GM23248 (cell line): ENCODE results near the gene UVRAG. TPM values are rescaled to one million over a fixed set of nuclear protein-coding genes. Genes with fewer than 3 reads are reported as not detected.

Source experiments
- DNase-seq: peaks from one replicate; pipeline ENCODE4 v3.0.0-alpha.2; 2015
- H2AFZ ChIP-seq: fragments of 200-600 bp; sonication (generic); 2 replicates; pipeline ENCODE4 v1.6.1; 2016; ENCODE audit warnings: antibody characterized with exemption
- H3F3A ChIP-seq: fragments of 200-600 bp; sonication (generic); 2 replicates; pipeline ENCODE4 v1.6.1; 2016; ENCODE audit warnings: mild to moderate bottlenecking, antibody characterized with exemption, mixed run types; ENCODE audit not compliant: insufficient read depth
- H3K27ac ChIP-seq: fragments of 200-600 bp; sonication (generic); 2 replicates; pipeline ENCODE4 v1.5.1; 2016; ENCODE audit warnings: mild to moderate bottlenecking
- H3K27me3 ChIP-seq: fragments of 200-600 bp; sonication (generic); replicated peaks from 2 replicates; pipeline ENCODE4 v1.6.1; 2016; ENCODE audit warnings: mild to moderate bottlenecking; ENCODE audit not compliant: insufficient read depth
- H3K36me3 ChIP-seq: fragments of 200-600 bp; sonication (generic); 2 replicates; pipeline ENCODE4 v1.6.1; 2016; ENCODE audit warnings: low read depth, mild to moderate bottlenecking
- H3K4me1 ChIP-seq: fragments of 200-600 bp; sonication (generic); 2 replicates; pipeline ENCODE4 v1.6.1; 2016; ENCODE audit warnings: mild to moderate bottlenecking; ENCODE audit not compliant: insufficient read depth
- H3K4me2 ChIP-seq: fragments of 200-600 bp; sonication (generic); one replicate; pipeline ENCODE4 v1.6.1; 2016; ENCODE audit warnings: mild to moderate bottlenecking; ENCODE audit not compliant: unreplicated experiment
- H3K4me3 ChIP-seq: fragments of 200-600 bp; sonication (generic); 2 replicates; pipeline ENCODE4 v1.5.1; 2016; ENCODE audit warnings: mild to moderate bottlenecking
- H3K79me2 ChIP-seq: fragments of 200-600 bp; sonication (generic); 2 replicates; pipeline ENCODE4 v1.6.1; 2016; ENCODE audit warnings: mild to moderate bottlenecking; ENCODE audit not compliant: insufficient read depth
- H3K9ac ChIP-seq: fragments of 200-600 bp; sonication (generic); 2 replicates; pipeline ENCODE4 v1.6.1; 2016; ENCODE audit warnings: mild to moderate bottlenecking
- H3K9me2 ChIP-seq: fragments of 200-600 bp; sonication (generic); 2 replicates; pipeline ENCODE4 v1.6.1; 2016; ENCODE audit warnings: mixed run types, mild to moderate bottlenecking, moderate library complexity; ENCODE audit not compliant: insufficient read depth
- H3K9me3 ChIP-seq: fragments of 200-600 bp; sonication (generic); one replicate; pipeline ENCODE4 v1.6.1; 2017; ENCODE audit warnings: low read depth
- H4K20me1 ChIP-seq: fragments of 200-600 bp; sonication (generic); 2 replicates; pipeline ENCODE4 v1.6.0; 2016; ENCODE audit not compliant: insufficient read depth
- EZH2 ChIP-seq: fragments of 200-600 bp; sonication (generic); IDR thresholded peaks from 2 replicates; pipeline ENCODE4 v1.6.1; 2018; ENCODE audit warnings: antibody characterized with exemption, mild to moderate bottlenecking; ENCODE audit not compliant: insufficient read depth, poor library complexity, severe bottlenecking
- EZH2phosphoT487 ChIP-seq: fragments of 200-600 bp; sonication (generic); IDR thresholded peaks from 2 replicates; pipeline ENCODE4 v1.6.1; 2018; ENCODE audit warnings: antibody characterized with exemption, moderate library complexity, mild to moderate bottlenecking, low read depth; ENCODE audit not compliant: insufficient read depth
- WGBS, 2 experiments: methylation state at CpG; one replicate each; pipeline ENCODE4 v1.1.6; 2015 to 2017; ENCODE audit warnings: low lambda C conversion rate in 2 of 2, low coverage in 1 of 2; ENCODE audit errors: missing lambda C conversion rate in 2 of 2; 5-methylcytosine and 5-hydroxymethylcytosine counted together
- in situ Hi-C: fragments of 300-500 bp; cut with MboI; formaldehyde crosslinking; loops from 2 replicates; pipeline ENCODE4 v1.15.0; 2020
- polyA plus RNA-seq: library from polyadenylated mRNA; unstranded; fragments of >200 nt; fragmentation: Nextera tagmentation; extraction: Ambion mirVana; gene quantifications from 2 replicates; pipeline ENCODE4 v1.2.1, GENCODE V29; 2016
- total RNA-seq: library from RNA; depleted of rRNA; stranded (reverse); fragments of >200 nt; shearing (Covaris generic); gene quantifications from 2 replicates; pipeline ENCODE4 v1.2.3, GENCODE V29; 2014

UVRAG gene
- total and polyA plus RNA-seq, 2 experiments from 2014 or later = 9.9 to 11.0 TPM

GRCh38 chr11:75822541-75822940, 7.5 kb downstream of the UVRAG start:
- no peaks in the 10 kb centered on the region for H4K20me1 ChIP-seq
- TF ChIP-seq EZH2phosphoT487 (no peak), EZH2 (no peak)
- H3K4me1 ChIP-seq = peaks cover 26% of the 10 kb centered on the region
- DNase-seq = no peak
- no peak overlapping the region for H2AFZ ChIP-seq
- no peaks in the 10 kb centered on the region for H3K27me3 ChIP-seq
- WGBS, 2 experiments = 74 to 84% methylated on average over 3 of the region's 3 CpGs
- no peaks in the 10 kb centered on the region for H3K9me2 ChIP-seq
- no peaks in the 10 kb centered on the region for H3K9me3 ChIP-seq
- H3K36me3 ChIP-seq = no peaks in the 10 kb centered on the region
- H3K79me2 ChIP-seq = peaks cover 92% of the 10 kb centered on the region
- H3K4me2 ChIP-seq = no peak overlapping the region
- no peak overlapping the region for H3K9ac ChIP-seq
- H3F3A ChIP-seq = no peaks in the 10 kb centered on the region; the same call in 1 of the 2 replicates
- H3K4me3 ChIP-seq = no peak overlapping the region
- no peak overlapping the region for H3K27ac ChIP-seq
- in situ Hi-C loops = no loop called here

DNA sequence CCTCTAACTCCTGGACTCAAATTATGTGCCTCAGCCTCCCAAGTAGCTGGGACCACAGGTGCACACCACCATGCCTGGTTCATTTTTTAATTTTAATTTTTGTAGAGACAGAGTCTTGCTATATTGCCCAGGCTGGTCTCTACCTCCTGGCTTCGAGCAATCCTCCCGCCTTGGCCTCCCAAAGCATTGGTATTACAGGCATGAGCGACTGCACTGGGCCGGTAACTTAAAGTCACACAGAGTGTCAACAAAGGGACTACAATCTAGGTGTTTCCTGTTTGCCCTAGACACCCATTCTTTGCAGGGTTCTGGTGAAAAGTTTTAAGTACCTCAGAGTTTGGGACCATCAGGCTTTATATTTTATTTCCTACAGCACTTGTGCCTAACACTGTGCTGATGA, 8.4 kb downstream of the UVRAG start:
- 92 to 93% methylated on average over 4 of the region's 4 CpGs for WGBS, 2 experiments
- no peak overlapping the region for H3K4me2 ChIP-seq
- no peak for DNase-seq

DNA sequence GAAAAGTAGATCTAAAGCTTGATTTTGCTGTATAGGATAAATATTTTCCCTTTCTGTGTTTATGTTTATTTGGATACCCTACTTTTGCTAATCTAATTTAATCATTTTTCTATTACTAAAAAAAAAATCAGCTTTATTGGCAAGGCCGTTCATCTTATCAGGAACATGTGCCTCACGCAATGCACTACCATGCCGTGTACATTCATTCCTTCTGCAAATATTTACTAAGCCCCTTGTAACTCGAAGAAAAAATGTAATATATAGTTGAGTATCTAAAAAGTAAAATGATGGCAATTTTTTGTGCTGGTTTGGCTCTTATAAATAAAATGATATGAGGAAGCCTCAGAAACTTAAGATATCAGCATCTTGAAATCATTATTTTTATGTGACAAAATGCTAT, 8.9 kb downstream of the UVRAG start:
- H4K20me1 ChIP-seq = no peaks in the 10 kb centered on the region

More for the DNA sequence above, 8.4 kb downstream of the UVRAG start:
- H4K20me1 ChIP-seq = no peaks in the 10 kb centered on the region
- no peaks in the 10 kb centered on the region for H3K9me2 ChIP-seq
- H3K27me3 ChIP-seq = no peaks in the 10 kb centered on the region
- H3K27ac ChIP-seq = no peak overlapping the region
- H2AFZ ChIP-seq = no peak overlapping the region
- H3K36me3 ChIP-seq = no peaks in the 10 kb centered on the region
- TF ChIP-seq EZH2 (no peak), EZH2phosphoT487 (no peak)
- peaks cover 31% of the 10 kb centered on the region for H3K4me1 ChIP-seq
- in situ Hi-C loops = no loop called here
- H3K9me3 ChIP-seq = no peaks in the 10 kb centered on the region
- no peak overlapping the region for H3K9ac ChIP-seq
- H3F3A ChIP-seq = no peaks in the 10 kb centered on the region; the same call in 1 of the 2 replicates
- no peak overlapping the region for H3K4me3 ChIP-seq
- H3K79me2 ChIP-seq = peaks cover 92% of the 10 kb centered on the region

DNA sequence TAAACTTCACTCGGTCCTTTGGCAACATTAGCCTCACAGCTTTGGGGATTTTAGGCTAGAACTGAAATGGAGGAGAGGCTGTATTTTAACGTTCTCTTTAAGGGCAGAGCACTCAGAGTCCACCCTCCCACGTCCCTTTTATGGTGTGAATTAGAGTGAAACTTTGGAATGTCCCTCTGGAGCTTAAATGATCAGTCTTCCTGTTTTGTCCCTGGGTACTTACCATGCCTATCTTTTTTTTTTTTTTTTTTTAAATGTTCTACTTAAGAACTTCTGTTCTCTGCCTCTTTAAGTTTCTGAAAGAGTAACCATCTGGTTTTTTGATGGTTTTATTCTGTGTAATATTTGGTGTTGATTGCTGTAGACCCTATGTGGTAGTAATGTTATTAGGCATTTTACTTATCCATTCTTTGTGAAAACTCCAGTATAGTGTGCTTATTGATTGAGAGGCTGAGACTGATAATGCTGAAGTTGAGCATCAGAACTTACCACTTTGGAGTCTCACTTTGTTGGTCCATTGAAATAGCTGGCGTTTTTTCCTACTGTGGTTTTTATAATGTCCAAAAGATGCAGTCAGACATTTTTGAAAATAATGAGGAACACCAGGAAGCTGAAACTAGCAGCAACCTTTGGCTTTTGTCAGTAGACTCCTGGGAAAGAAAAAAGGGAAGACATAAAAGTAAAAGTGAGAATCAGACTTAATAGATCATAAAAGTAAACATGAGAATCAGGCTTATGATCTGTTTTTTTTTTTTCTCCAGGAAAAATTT, 11.6 kb downstream of the UVRAG start:
- peaks cover 92% of the 10 kb centered on the region for H3K79me2 ChIP-seq
- TF ChIP-seq EZH2 (no peak), EZH2phosphoT487 (no peak)

More for the DNA sequence above, 8.9 kb downstream of the UVRAG start:
- no peaks in the 10 kb centered on the region for H3K27me3 ChIP-seq
- H3K27ac ChIP-seq = no peak overlapping the region
- 0 out of 2 replicates have a peak overlapping the region, but pooled peaks have one; percentile 19 for H3K4me3 ChIP-seq
- H2AFZ ChIP-seq = no peak overlapping the region
- H3K9me3 ChIP-seq = no peaks in the 10 kb centered on the region
- DNase-seq = peak; percentile 18
- H3F3A ChIP-seq = no peaks in the 10 kb centered on the region; the same call in 1 of the 2 replicates
- H3K4me2 ChIP-seq = peak overlapping the region; percentile 4
- H3K4me1 ChIP-seq = peaks cover 31% of the 10 kb centered on the region
- no peak overlapping the region for H3K9ac ChIP-seq
- in situ Hi-C loops = no loop called here
- peaks cover 90% of the 10 kb centered on the region for H3K79me2 ChIP-seq
- WGBS, 2 experiments = 30 to 32% methylated on average over 4 of the region's 4 CpGs
- no peaks in the 10 kb centered on the region for H3K9me2 ChIP-seq
- TF ChIP-seq EZH2phosphoT487 (no peak), EZH2 (no peak)
- H3K36me3 ChIP-seq = no peaks in the 10 kb centered on the region

More for the DNA sequence above, 11.6 kb downstream of the UVRAG start:
- DNase-seq = peak; percentile 62
- no peaks in the 10 kb centered on the region for H3K27me3 ChIP-seq
- H3K27ac ChIP-seq = peak overlapping the region; percentile 62
- H2AFZ ChIP-seq = peak overlapping the region; percentile 88
- H3K9ac ChIP-seq = peak overlapping the region; percentile 58
- in situ Hi-C loops = no loop called here
- no peaks in the 10 kb centered on the region for H3K9me2 ChIP-seq
- no peaks in the 10 kb centered on the region; the same call in 1 of the 2 replicates for H3F3A ChIP-seq
- peaks cover 23% of the 10 kb centered on the region for H3K4me1 ChIP-seq
- H3K4me3 ChIP-seq = peak overlapping the region; percentile 44
- 4 to 5% methylated on average over 4 of the region's 4 CpGs for WGBS, 2 experiments
- no peaks in the 10 kb centered on the region for H3K36me3 ChIP-seq
- H3K9me3 ChIP-seq = no peaks in the 10 kb centered on the region
- peak overlapping the region; percentile 71 for H3K4me2 ChIP-seq
- no peaks in the 10 kb centered on the region for H4K20me1 ChIP-seq
